Thoracic aorta (tissue), 2 donors: Measurements from ENCODE around the gene NFKB2. TPM values are rescaled to one million over a fixed set of nuclear protein-coding genes. Genes with fewer than 3 reads are reported as not detected.

Experiments used
- ATAC-seq: fragments of 150-250 bp; one replicate; pipeline ENCODE4 v1.8.0; 2017; ENCODE audit warnings: low read depth; ENCODE audit not compliant: insufficient number of reproducible peaks, low FRiP score
- DNase-seq: peaks from one replicate; pipeline ENCODE4 v3.0.0-alpha.2; 2020; ENCODE audit warnings: low spot score
- H3K27ac ChIP-seq, 2 donors: fragments of 200-600 bp; sonication (generic); 1 replicate in 1 of 2; 2 replicates in 1 of 2; pipeline ENCODE4 v1.5.1; 2016; ENCODE audit warnings: mild to moderate bottlenecking in 2 of 2, moderate library complexity in 2 of 2
- H3K27me3 ChIP-seq: fragments of 200-600 bp; sonication (generic); replicated peaks from 2 replicates; pipeline ENCODE4 v1.6.0; 2016; ENCODE audit warnings: mild to moderate bottlenecking; ENCODE audit not compliant: insufficient read depth
- H3K36me3 ChIP-seq: fragments of 200-600 bp; sonication (generic); one replicate; pipeline ENCODE4 v1.5.1; 2016
- H3K4me1 ChIP-seq, 2 donors: fragments of 200-600 bp; sonication (generic); 1 replicate in 1 of 2; 2 replicates in 1 of 2; pipeline versions ENCODE4 v1.5.1 to v1.6.0; 2016; ENCODE audit warnings: low read depth in 2 of 2, mild to moderate bottlenecking in 1 of 2; ENCODE audit not compliant: control insufficient read depth in 1 of 2
- H3K4me3 ChIP-seq: fragments of 200-600 bp; sonication (generic); 2 replicates; pipeline ENCODE4 v1.5.1; 2016; ENCODE audit warnings: mild to moderate bottlenecking
- H3K9me3 ChIP-seq: fragments of 200-600 bp; sonication (generic); 2 replicates; pipeline ENCODE4 v1.5.1; 2016
- total RNA-seq, 2 donors: library from RNA; depleted of rRNA; stranded (reverse); fragments of >200 nt; gene quantifications; one replicate each; pipeline versions ENCODE4 v1.1.0 to v1.2.3, GENCODE V29; 2016
- TF ChIP-seq, protein P1 (sequence below): fragments of 200-600 bp; sonication (generic); IDR thresholded peaks from one replicate; pipeline ENCODE4 v1.5.1; 2019; ENCODE audit warnings: antibody characterized with exemption

The NFKB2 gene
- total RNA-seq, 2 donors from 2014 or later: 26.8 to 40.9 TPM

- no peak for DNase-seq
- peaks cover 71% of the 10 kb centered on the region for H3K36me3 ChIP-seq
- H3K9me3 ChIP-seq: no peaks in the 10 kb centered on the region
Measured at GRCh38 chr10:102375867-102376266, 19.6 kb upstream of the NFKB2 start.

GRCh38 chr10:102376901-102377300, 18.6 kb upstream of the NFKB2 start:
- ATAC-seq: no peak

More at GRCh38 chr10:102375867-102376266, 19.6 kb upstream of the NFKB2 start:
- Histone ChIP-seq H3K27me3 (no peaks in the 10 kb centered on the region), H3K4me1 (no peaks in the 10 kb centered on the region), H3K4me3 (no peak overlapping the region), H3K27ac (no peak overlapping the region)
- no peak for ATAC-seq
- TF ChIP-seq, protein P1, sequence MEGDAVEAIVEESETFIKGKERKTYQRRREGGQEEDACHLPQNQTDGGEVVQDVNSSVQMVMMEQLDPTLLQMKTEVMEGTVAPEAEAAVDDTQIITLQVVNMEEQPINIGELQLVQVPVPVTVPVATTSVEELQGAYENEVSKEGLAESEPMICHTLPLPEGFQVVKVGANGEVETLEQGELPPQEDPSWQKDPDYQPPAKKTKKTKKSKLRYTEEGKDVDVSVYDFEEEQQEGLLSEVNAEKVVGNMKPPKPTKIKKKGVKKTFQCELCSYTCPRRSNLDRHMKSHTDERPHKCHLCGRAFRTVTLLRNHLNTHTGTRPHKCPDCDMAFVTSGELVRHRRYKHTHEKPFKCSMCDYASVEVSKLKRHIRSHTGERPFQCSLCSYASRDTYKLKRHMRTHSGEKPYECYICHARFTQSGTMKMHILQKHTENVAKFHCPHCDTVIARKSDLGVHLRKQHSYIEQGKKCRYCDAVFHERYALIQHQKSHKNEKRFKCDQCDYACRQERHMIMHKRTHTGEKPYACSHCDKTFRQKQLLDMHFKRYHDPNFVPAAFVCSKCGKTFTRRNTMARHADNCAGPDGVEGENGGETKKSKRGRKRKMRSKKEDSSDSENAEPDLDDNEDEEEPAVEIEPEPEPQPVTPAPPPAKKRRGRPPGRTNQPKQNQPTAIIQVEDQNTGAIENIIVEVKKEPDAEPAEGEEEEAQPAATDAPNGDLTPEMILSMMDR: no peak

DNA sequence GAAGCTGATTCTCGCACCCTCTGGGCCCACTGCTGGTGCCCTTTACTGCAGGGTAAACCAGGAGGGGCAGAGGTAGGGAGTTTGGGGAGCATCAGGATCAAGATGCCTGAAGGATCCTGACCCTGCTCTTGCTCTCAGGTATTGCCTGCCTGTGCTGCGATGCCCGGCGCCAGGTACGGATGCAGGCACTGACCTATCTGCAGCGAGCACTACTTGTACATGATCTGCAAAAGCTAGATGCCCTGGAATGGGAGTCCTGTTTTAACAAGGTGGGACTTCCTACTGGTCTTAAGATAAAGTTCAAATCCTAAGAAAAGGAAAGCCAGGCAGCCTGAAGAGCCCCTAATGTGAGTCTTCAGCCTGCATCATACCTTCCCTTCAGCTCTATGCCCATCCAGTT, 16.1 kb upstream of the NFKB2 start:
- Histone ChIP-seq H3K27ac (no peak overlapping the region), H3K36me3 (peaks cover 57% of the 10 kb centered on the region), H3K4me3 (no peak overlapping the region), H3K27me3 (no peaks in the 10 kb centered on the region), H3K9me3 (no peaks in the 10 kb centered on the region), H3K4me1 (no peaks in the 10 kb centered on the region)
- DNase-seq (no peak), ATAC-seq (no peak)
- TF ChIP-seq, protein P1: no peak

More at GRCh38 chr10:102376901-102377300, 18.6 kb upstream of the NFKB2 start:
- Histone ChIP-seq H3K36me3 (peaks cover 66% of the 10 kb centered on the region), H3K9me3 (no peaks in the 10 kb centered on the region), H3K4me1 (no peaks in the 10 kb centered on the region), H3K27me3 (no peaks in the 10 kb centered on the region), H3K27ac (no peak overlapping the region), H3K4me3 (no peak overlapping the region)
- no peak for DNase-seq
- TF ChIP-seq, protein P1: no peak

GRCh38 chr10:102381983-102382382, 13.5 kb upstream of the NFKB2 start:
- peaks cover 40% of the 10 kb centered on the region for H3K36me3 ChIP-seq
- no peak overlapping the region for H3K27ac ChIP-seq
- no peaks in the 10 kb centered on the region for H3K27me3 ChIP-seq
- no peak overlapping the region for H3K4me3 ChIP-seq
- ATAC-seq: no peak
- no peak for DNase-seq
- no peaks in the 10 kb centered on the region for H3K9me3 ChIP-seq
- TF ChIP-seq, protein P1: no peak
- H3K4me1 ChIP-seq: peaks cover 5 to 9% of the 10 kb centered on the region in 2 donors

GRCh38 chr10:102382871-102383270, 12.6 kb upstream of the NFKB2 start:
- ATAC-seq (no peak), DNase-seq (no peak)
- peaks cover 39% of the 10 kb centered on the region for H3K36me3 ChIP-seq
- no peak overlapping the region for H3K4me3 ChIP-seq
- no peaks in the 10 kb centered on the region for H3K9me3 ChIP-seq
- H3K27ac ChIP-seq: no peak overlapping the region
- no peaks in the 10 kb centered on the region for H3K27me3 ChIP-seq
- TF ChIP-seq, protein P1: no peak
- peaks cover 5 to 9% of the 10 kb centered on the region in 2 donors for H3K4me1 ChIP-seq
